Transverse colon (tissue), 4 donors: ENCODE data around the gene OR2V1. TPM values are rescaled to one million over a fixed set of nuclear protein-coding genes. Genes with fewer than 3 reads are reported as not detected.
"Not testable (repeated sequence)": the region's sequence is repeated elsewhere in the genome, so short reads cannot be mapped to it uniquely, and the experiment has no call there.

Experiments used
- DNase-seq: peaks from one replicate; pipeline ENCODE4 v3.0.0-alpha.2; 2019
- H3K27ac ChIP-seq, 4 donors: fragments of 200-600 bp; sonication (generic); 2 replicates each; pipeline ENCODE4 v1.5.1; 2016 to 2018; ENCODE audit warnings: inconsistent platforms in 4 of 4
- H3K27me3 ChIP-seq: fragments of 200-600 bp; sonication (generic); 2 replicates; pipeline ENCODE4 v1.5.1; 2017; ENCODE audit warnings: inconsistent platforms
- H3K36me3 ChIP-seq, 4 donors: fragments of 200-600 bp; sonication (generic); 2 replicates each; pipeline ENCODE4 v1.5.1; 2017 to 2019; ENCODE audit warnings: inconsistent platforms in 4 of 4
- H3K4me1 ChIP-seq, 4 donors: fragments of 200-600 bp; sonication (generic); 2 replicates each; pipeline ENCODE4 v1.5.1; 2017 to 2020; ENCODE audit warnings: inconsistent platforms in 4 of 4
- H3K4me3 ChIP-seq, 4 donors: fragments of 200-600 bp; sonication (generic); 1 replicate in 1 of 4; 2 replicates in 3 of 4; pipeline versions ENCODE4 v1.5.1 to v1.6.1; 2017 to 2019; ENCODE audit warnings: inconsistent platforms in 4 of 4
- H3K9me3 ChIP-seq, 2 donors: fragments of 200-600 bp; sonication (generic); 2 replicates each; pipeline ENCODE4 v1.5.1; 2017 to 2019; ENCODE audit warnings: inconsistent platforms in 2 of 2
- CTCF ChIP-seq, 5 experiments: fragments of 200-600 bp in 3 of 5; fragments of 450-650 bp in 2 of 5; sonication (generic) in 3 of 5; IDR thresholded peaks; 1 replicate in 2 of 5; 2 replicates in 3 of 5; pipeline ENCODE4 v1.5.1; 2016 to 2017; ENCODE audit warnings: antibody characterized with exemption in 5 of 5, inconsistent platforms in 3 of 5, mild to moderate bottlenecking in 2 of 5, moderate library complexity in 1 of 5
- EP300 ChIP-seq: sonication (generic); formaldehyde crosslinking; IDR thresholded peaks from one replicate; pipeline ENCODE4 v1.6.1; 2017; ENCODE audit warnings: antibody characterized with exemption, low read depth
- POLR2A ChIP-seq: fragments of 450-650 bp; IDR thresholded peaks from one replicate; pipeline ENCODE4 v1.6.1; 2016; ENCODE audit warnings: antibody characterized with exemption, mild to moderate bottlenecking, moderate library complexity
- POLR2AphosphoS5 ChIP-seq, 3 donors: sonication (generic); formaldehyde crosslinking; IDR thresholded peaks; one replicate each; pipeline ENCODE4 v1.6.1; 2016; ENCODE audit warnings: antibody characterized with exemption in 3 of 3
- WGBS, 2 donors: methylation state at CpG; one replicate each; pipeline ENCODE4 v1.1.5; 2018; ENCODE audit warnings: low coverage in 1 of 2; 5-methylcytosine and 5-hydroxymethylcytosine counted together
- in situ Hi-C, 4 donors: fragments of 200-750 bp; cut with MboI; loops; one replicate each; pipeline versions ENCODE4 v1.15.0 to v1.15.1; 2017; ENCODE audit warnings: low sequenced_read_pairs in 3 of 4, low pct_ligation_motif_present in 1 of 4, low pct_unique_long_range_greater_than_20kb in 1 of 4
- intact Hi-C: fragments of 100-400 bp; cut with DNase I; formaldehyde crosslinking; loops from one replicate; pipeline ENCODE4 v1.15.1; 2023; ENCODE audit warnings: low total_unique reads
- total RNA-seq, 4 donors: library from RNA; depleted of rRNA; stranded (reverse); fragments of >200 nt; gene quantifications; one replicate each; pipeline ENCODE4 v1.1.0, GENCODE V29; 2016

Gene OR2V1
- total RNA-seq, 4 donors from 2014 or later = not detected

- in situ Hi-C loops = no loop called here
- no peaks in the 10 kb centered on the region for H3K9me3 ChIP-seq
- peak; percentile 51 for DNase-seq
Measured at GRCh38 chr5:181133610-181134231, 2.8 kb upstream of the OR2V1 start.

GRCh38 chr5:181133083-181133482 is 2.1 kb upstream of the OR2V1 start:
- no peak for DNase-seq
- H3K9me3 ChIP-seq = no peaks in the 10 kb centered on the region
- no peak for TF ChIP-seq POLR2A
- no peak for TF ChIP-seq POLR2AphosphoS5 (IDR thresholded peaks at IDR 0.05)
- TF ChIP-seq CTCF (IDR thresholded peaks at IDR 0.05) = no peak
- no peak for TF ChIP-seq EP300
- H3K4me1 ChIP-seq = no peaks in the 10 kb centered on the region
- in situ Hi-C loops (no loop called here), intact Hi-C loops (no loop called here)
- WGBS, 2 donors = 78 to 88% methylated on average over 2 to 3 of the region's 3 CpGs
- H3K27me3 ChIP-seq = peaks cover 52% of the 10 kb centered on the region
- no peak overlapping the region for H3K4me3 ChIP-seq
- H3K27ac ChIP-seq = no peak overlapping the region
- H3K36me3 ChIP-seq = no peaks in the 10 kb centered on the region

More at GRCh38 chr5:181133610-181134231, 2.8 kb upstream of the OR2V1 start:
- TF ChIP-seq POLR2AphosphoS5 (IDR thresholded peaks at IDR 0.05) (no peak), EP300 (no peak), POLR2A (no peak), CTCF (IDR thresholded peaks at IDR 0.05) (no peak)
- H3K4me3 ChIP-seq = no peak overlapping the region
- no peak overlapping the region for H3K27ac ChIP-seq
- 67 to 82% methylated on average over 5 to 10 of the region's 10 CpGs for WGBS, 2 donors
- H3K36me3 ChIP-seq = no peaks in the 10 kb centered on the region
- H3K27me3 ChIP-seq = peaks cover 46% of the 10 kb centered on the region
- no peaks in the 10 kb centered on the region for H3K4me1 ChIP-seq
- intact Hi-C loops = no loop called here

- intact Hi-C loops = no loop called here
- in situ Hi-C loops = no loop called here
- Histone ChIP-seq H3K36me3 (no peaks in the 10 kb centered on the region), H3K4me1 (no peaks in the 10 kb centered on the region), H3K27ac (no peak overlapping the region), H3K4me3 (no peak overlapping the region), H3K9me3 (no peaks in the 10 kb centered on the region), H3K27me3 (peaks cover 61% of the 10 kb centered on the region)
- WGBS, 2 donors = 78 to 82% methylated on average over 10 to 11 of the region's 11 CpGs
- no peak for TF ChIP-seq POLR2A
- no peak for TF ChIP-seq POLR2AphosphoS5 (IDR thresholded peaks at IDR 0.05)
- no peak for DNase-seq
Measured at GRCh38 chr5:181131514-181131913, 545 bp upstream of the OR2V1 start.

- peaks cover 62% of the 10 kb centered on the region for H3K27me3 ChIP-seq
- in situ Hi-C loops, H3K27ac ChIP-seq, H3K9me3 ChIP-seq, H3K36me3 ChIP-seq, intact Hi-C loops, H3K4me3 ChIP-seq, H3K4me1 ChIP-seq, DNase-seq: not testable (repeated sequence)
- WGBS, 2 donors = 70% methylated on average over 9 of the region's 9 CpGs; no CpG with 5 or more reads in 1 of the 2 donors
Measured at GRCh38 chr5:181130081-181130480, 888 bp downstream of the OR2V1 start.

GRCh38 chr5:181129601-181130000 is 1.4 kb downstream of the OR2V1 start:
- H3K4me1 ChIP-seq = no peaks in the 10 kb centered on the region
- no peak for TF ChIP-seq POLR2AphosphoS5 (IDR thresholded peaks at IDR 0.05)
- no peak for TF ChIP-seq CTCF (IDR thresholded peaks at IDR 0.05)
- no peak for TF ChIP-seq POLR2A
- no peak for TF ChIP-seq EP300
- in situ Hi-C loops = no loop called here
- WGBS, 2 donors = 50 to 55% methylated on average over 6 to 7 of the region's 7 CpGs
- no peak for DNase-seq
- H3K27ac ChIP-seq = no peak overlapping the region
- no peaks in the 10 kb centered on the region for H3K36me3 ChIP-seq
- H3K4me3 ChIP-seq = no peak overlapping the region
- no peaks in the 10 kb centered on the region for H3K9me3 ChIP-seq
- peaks cover 62% of the 10 kb centered on the region for H3K27me3 ChIP-seq
- intact Hi-C loops = no loop called here
